Ishikawa (cell line): Measurements from ENCODE around the gene MC2R.

Source experiments
- CEBPB ChIP-seq: IDR thresholded peaks from 2 replicates; pipeline ENCODE4 v1.6.1; 2012
- CREB1 ChIP-seq: IDR thresholded peaks from 2 replicates; pipeline ENCODE4 v1.6.1; 2012; ENCODE audit warnings: low read depth
- EGR1 ChIP-seq: IDR thresholded peaks from 2 replicates; pipeline ENCODE4 v1.6.1; 2012
- EP300 ChIP-seq: IDR thresholded peaks from 2 replicates; pipeline ENCODE4 v1.6.1; 2012; ENCODE audit warnings: borderline replicate concordance
- FOXM1 ChIP-seq: IDR thresholded peaks from 2 replicates; pipeline ENCODE4 v1.6.1; 2012; ENCODE audit warnings: low read depth, borderline replicate concordance
- MAX ChIP-seq: IDR thresholded peaks from 2 replicates; pipeline ENCODE4 v1.6.1; 2012
- NFIC ChIP-seq: IDR thresholded peaks from 2 replicates; pipeline ENCODE4 v1.6.1; 2012
- RAD21 ChIP-seq: IDR thresholded peaks from 2 replicates; pipeline ENCODE4 v1.6.1; 2012; ENCODE audit warnings: low read depth
- REST ChIP-seq: IDR thresholded peaks from 2 replicates; pipeline ENCODE4 v1.6.1; 2012; ENCODE audit warnings: low read depth, mild to moderate bottlenecking
- TAF1 ChIP-seq: IDR thresholded peaks from 2 replicates; pipeline ENCODE4 v1.6.1; 2012; ENCODE audit warnings: low read depth, mild to moderate bottlenecking
- TCF12 ChIP-seq: IDR thresholded peaks from 2 replicates; pipeline ENCODE4 v1.6.1; 2012; ENCODE audit warnings: low read depth
- TEAD4 ChIP-seq: IDR thresholded peaks from 2 replicates; pipeline ENCODE4 v1.6.1; 2012
- YY1 ChIP-seq: IDR thresholded peaks from 2 replicates; pipeline ENCODE4 v1.6.1; 2012; ENCODE audit warnings: low read depth
- ZBTB7A ChIP-seq: IDR thresholded peaks from 2 replicates; pipeline ENCODE4 v1.6.1; 2012; ENCODE audit warnings: low read depth
- TF ChIP-seq, protein P1 (sequence below): IDR thresholded peaks from 2 replicates; pipeline ENCODE4 v1.6.1; 2012

The MC2R gene

GRCh38 chr18:13874558-13874957 lies 40.8 kb downstream of the MC2R start:
- TF ChIP-seq NFIC (no peak), ZBTB7A (no peak), MAX (no peak), CEBPB (no peak), YY1 (no peak), TAF1 (no peak), RAD21 (no peak), REST (no peak), TEAD4 (no peak)

DNA sequence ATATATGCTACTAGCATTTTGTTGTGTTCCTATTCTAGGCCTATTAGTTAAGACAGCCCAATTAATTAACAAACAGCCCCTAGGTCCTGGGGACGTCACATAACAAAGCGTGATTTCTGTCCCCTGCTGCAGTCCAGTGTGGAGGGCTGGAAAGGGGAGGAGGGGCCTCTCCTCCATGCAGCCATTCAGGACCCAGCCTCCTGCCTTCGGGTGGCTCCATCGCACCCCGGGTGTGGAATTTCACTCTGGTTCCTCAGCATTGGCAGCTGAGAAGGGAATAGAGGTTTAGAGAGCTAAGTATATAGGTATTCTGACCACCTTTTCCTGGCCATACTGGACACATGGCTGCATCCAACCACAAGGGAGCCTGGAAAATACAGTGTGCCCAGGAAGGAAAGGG lies 42.4 kb downstream of the MC2R start:
- no peak for TF ChIP-seq TEAD4
- no peak for TF ChIP-seq CREB1
- no peak for TF ChIP-seq EP300
- TF ChIP-seq YY1: no peak
- no peak for TF ChIP-seq ZBTB7A
- TF ChIP-seq REST: no peak
- TF ChIP-seq NFIC: no peak
- no peak for TF ChIP-seq RAD21
- no peak for TF ChIP-seq TAF1
- no peak for TF ChIP-seq MAX

GRCh38 chr18:13872373-13872772 lies 43.0 kb downstream of the MC2R start:
- TF ChIP-seq, protein P1, sequence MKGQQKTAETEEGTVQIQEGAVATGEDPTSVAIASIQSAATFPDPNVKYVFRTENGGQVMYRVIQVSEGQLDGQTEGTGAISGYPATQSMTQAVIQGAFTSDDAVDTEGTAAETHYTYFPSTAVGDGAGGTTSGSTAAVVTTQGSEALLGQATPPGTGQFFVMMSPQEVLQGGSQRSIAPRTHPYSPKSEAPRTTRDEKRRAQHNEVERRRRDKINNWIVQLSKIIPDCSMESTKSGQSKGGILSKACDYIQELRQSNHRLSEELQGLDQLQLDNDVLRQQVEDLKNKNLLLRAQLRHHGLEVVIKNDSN: no peak
- no peak for TF ChIP-seq RAD21
- TF ChIP-seq TEAD4: no peak
- TF ChIP-seq CEBPB: no peak
- TF ChIP-seq EP300: no peak
- no peak for TF ChIP-seq MAX
- no peak for TF ChIP-seq ZBTB7A
- TF ChIP-seq NFIC: no peak
- TF ChIP-seq EGR1: no peak
- TF ChIP-seq TCF12: no peak
- TF ChIP-seq FOXM1: no peak
- TF ChIP-seq TAF1: no peak
- no peak for TF ChIP-seq CREB1
- TF ChIP-seq YY1: no peak
- TF ChIP-seq REST: no peak

- TF ChIP-seq MAX (no peak), FOXM1 (no peak), REST (no peak), ZBTB7A (no peak), CREB1 (no peak)
Observed at GRCh38 chr18:13871701-13872100, 43.6 kb downstream of the MC2R start.
